HG02938 (cell line): ENCODE results near the gene PCDH9.
A peak's percentile ranks its signal among the peaks of the same experiment; 100 is the strongest.

Experiments
- ATAC-seq: cut with Tn5 transposase; IDR thresholded peaks from one replicate; pipeline ENCODE4 v1.9.1; 2021; ENCODE audit warnings: mild to moderate bottlenecking, moderate library complexity; ENCODE audit not compliant: unreplicated experiment

The PCDH9 gene

DNA sequence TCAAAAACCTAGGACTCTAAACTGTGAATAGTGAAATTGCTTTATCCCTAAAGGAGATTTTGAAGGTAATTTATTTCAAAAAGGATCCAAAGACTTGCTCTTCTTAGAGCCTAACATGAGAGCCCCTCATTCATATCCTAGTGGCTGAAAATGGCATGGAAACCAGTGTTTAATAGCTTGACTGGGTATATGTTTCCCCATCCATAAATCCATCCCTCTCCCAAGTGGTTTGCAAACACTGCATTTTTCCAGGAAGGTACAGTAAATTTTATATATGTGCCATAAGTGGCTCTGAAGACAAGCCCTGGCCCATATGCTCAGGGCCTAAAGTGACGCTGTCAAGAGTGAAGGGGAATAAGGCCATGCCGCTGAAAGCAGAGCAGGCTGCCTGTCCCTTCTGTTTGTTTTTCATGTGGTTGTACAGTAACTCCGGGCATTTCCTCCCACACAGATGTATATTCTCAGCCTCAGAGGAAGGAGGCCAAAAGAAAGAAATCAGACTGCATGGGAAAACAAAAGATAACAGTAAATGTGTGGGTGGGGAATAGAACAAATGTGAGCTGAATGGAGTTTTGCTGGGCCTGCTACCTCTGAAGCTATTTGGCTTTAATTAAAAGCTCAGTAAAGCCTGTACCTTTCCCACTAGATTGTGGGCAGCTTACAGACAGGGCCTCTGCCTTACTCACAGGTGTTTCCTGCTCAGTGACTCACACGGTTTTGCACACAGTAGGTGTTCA lies 181.9 kb downstream of the PCDH9 start:
- peak; percentile 63 for ATAC-seq

DNA sequence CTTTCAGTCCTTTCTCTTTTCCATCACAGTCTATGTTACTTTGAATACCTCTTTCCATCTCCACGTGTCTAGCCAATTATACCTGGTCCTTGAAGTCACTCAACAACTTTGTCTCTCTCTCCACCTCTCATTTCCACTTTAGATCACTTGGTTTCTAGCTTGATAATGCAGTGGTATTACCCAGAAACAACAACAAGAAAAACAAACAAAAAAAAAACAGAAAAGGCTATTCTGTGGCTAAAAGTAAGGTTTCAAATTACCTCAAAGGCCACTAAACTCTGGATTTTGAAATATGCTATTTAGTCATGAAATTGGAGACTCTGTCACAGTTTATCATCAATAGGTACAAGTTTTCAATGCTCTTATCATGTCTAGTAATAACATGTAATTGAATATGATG lies 184.8 kb downstream of the PCDH9 start:
- no peak for ATAC-seq

DNA sequence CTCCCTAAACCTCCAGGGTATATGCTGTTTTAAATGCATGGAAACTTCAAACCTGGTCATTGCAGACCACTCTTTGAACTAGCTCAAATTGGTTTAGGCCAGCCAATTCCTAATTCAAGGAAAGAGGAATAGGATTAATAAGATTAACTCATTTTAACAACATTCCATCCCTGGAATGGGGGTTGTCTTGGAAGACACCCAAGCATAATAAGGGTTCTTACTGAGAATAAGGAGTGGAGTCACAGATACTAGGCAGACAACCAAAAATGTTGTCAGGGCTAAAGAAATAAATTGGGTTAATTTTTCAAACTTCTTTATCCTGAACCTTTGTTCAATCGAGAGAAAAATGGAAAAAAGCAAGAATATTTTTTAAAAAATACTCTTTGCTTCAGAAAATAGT lies 186.2 kb downstream of the PCDH9 start:
- ATAC-seq, result no peak

DNA sequence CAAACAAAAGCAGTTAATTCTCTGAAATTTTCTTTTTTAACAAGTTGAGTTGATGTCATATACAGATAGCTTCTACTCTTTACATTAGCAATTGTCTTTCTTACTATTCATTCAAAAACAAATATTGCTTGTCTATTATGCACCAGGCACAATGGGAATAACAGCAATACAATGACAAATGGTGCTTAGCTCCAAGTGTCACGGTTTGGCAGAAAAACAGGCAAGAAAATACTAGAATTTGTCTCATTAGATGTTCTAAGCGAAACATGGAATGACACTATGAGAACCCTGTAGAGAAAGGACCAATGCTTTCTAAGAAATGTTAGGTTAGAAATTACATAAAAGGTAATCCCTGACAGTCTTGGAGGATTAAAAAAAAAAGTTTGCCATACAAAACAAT lies 187.6 kb downstream of the PCDH9 start:
- no peak for ATAC-seq

DNA sequence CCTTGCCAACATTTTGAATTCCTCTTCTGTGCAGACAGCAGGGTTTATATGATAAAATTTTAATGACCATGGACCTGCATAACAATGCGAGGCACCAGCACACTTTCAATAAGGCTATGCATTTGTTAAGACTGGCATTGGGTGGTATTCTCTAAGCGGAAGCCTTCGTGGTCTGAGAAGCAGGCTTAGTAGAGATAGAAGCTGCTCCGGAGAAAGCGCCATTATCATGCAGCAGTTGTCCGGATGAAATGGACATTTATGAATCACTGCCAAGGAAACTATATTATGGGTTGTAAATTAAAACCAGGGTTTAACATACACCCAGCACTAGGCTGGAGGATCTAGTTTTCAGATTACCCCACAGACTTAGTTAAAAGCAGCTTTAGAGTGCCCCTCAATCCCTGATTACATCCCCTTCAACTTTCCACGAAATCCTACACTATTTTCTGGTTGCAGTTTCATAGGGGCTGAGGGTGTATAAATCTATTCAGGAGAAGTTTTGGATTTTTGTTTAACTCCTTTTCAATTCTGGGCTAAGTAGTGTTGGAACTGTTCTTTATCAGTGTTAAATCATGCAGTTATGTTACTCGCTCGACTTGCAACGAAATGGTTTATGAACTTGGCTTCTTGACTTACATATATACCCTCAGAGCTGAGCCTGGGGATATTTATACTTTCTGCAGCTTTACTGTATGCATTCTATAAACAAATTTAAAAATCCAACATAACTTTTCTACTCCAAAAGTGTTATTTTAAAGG lies 193.3 kb downstream of the PCDH9 start:
- no peak for ATAC-seq

DNA sequence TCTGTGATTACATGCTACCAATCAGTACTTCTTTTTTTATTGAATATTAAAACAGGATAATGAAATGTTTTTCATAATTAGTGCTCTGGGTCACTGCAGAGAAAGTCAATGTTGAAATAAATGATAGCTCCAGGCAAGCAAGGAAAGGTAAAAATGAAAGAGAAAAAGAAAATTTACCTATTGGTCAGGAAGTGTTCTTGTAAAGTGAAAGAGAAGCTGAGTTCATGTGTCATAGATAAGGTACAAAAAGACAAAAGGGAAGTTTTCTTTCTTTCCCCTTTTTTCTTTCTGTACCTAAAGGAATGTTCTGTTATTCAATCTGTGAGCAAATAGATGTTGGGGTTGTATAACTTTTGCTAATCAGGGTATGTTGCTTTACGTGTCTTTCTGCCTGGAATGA lies 197.0 kb downstream of the PCDH9 start:
- no peak for ATAC-seq

DNA sequence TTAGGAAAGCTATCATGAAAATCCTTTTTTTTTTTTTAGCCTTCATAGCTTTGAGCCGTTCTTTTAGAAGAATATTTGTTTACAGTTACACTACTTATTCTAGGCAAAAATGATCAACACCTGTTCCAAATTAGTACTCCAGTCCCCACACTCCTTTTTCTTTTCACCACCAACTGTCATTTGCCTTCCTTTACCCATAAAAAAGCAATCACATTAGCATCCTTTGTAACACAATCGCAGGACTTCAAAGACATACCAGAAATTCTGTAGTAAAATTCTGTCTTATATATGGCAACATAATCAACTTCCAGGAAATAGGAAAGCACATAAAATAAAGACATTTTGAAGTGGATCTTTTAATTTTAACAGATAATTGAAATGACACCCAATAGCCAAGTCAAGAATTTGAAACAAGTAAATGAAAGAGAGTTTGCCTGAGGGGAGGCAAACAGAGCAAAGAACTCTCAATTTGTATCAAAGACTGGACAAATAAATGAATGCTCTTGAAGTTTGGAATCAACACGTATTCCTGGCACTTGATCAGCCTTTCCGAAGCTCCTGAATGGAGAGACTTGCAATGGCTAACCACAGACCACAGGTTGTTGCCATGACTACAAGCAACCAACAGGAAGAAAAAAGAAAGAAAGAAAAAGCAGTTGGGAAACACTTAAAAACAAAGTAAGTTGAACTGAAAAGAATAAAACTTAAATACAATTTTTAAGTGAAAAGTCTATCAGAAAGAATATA lies 206.8 kb downstream of the PCDH9 start:
- no peak for ATAC-seq

DNA sequence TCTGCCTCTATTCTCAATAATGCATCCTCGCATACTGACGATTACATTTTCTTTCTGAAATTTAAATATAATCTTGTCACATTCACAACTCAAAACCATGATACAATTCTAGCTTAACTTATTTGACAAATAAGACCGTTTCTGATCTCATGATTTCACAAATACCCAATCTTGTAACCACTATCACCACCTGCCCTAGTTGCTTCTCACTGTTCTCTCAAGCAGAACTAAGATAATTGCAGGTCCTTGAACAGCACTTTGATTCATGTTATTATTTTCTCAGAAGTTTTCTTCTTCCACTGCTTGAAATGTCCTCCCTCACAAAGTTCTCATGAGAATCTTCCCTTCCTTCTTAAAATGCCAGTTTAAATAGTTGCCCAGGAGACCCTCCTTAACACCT lies 211.4 kb downstream of the PCDH9 start:
- no peak for ATAC-seq

DNA sequence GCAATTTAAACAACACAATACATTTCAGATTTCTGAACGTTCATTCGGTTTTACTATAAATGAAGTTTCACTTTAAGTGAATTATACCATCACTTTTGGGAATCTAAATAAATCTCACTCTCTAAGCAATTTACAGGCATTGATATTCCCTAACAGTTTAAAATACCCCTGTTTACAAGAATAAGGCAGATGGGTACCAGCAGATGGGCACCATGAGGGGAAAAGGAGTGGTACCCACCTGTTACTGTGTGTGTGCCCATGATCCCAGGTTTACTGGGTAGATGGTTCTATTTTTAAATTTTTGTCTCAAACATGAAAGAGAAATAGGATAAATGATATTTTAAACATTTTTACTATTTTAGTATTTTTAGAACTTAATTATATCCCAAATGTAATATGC lies 212.9 kb downstream of the PCDH9 start:
- ATAC-seq, result no peak

DNA sequence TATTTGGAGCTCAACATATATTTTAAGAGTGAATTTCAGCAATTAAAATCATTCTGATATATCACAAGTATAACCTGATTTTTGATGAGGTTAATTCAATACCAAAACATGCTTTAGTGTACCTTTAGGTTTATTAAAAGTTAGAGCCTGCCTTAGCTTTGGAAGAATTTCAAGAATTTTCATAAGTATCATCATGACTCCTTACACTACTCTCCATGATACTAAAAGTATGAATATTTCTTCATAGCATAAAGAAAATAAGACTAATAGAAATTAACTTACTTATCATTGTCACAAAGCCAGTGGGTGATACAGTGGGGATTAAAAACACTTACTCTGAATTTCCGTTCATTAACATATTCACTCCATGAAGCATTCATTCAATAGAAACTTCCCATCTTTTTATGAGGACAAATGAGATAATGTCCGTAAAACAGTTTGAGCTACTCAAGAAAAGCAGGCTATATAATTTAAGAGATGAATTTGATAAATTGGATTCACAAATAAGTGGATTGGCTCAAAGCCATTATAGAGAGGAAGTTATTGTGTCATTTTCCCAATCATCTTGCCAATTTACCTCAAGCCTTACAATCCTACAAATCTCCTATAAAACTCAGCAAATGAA lies 214.0 kb downstream of the PCDH9 start:
- no peak for ATAC-seq

DNA sequence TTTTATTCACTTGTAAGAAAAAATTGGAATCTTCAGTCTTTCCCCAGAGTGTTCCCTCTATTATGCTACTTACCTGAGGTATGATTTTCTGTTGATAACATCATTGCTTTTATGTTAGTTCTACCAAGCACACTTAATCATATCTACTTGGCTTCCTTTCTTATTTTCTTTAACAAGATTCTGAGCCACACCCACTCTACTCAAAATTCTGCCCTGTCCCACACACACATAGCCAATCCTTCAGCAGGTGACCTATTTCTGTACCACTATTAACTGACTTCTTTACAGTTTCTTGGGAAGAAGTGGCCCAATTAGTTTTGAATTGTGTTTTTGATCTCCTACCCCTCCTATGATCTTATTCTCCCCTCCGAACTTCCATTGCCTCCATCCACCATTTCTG lies 215.7 kb downstream of the PCDH9 start:
- ATAC-seq, result no peak

DNA sequence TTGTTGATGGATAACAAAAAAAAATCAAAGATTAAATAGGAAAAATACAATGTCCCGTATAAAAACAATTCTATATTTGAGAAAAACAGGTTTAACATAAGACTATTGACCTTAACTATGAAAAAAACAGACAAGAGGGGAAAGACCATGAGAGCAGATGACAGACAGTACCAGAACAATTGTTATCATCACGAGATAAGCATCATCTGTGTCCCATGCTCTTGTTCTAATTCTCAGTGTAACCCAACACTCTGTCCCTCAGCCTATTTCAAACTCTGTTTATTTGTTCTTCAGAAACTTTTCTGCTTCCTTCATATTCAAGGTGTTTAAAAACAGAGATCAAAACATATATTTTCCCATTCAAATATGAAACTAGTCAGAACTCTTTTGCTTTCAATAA lies 216.4 kb downstream of the PCDH9 start:
- ATAC-seq, result no peak

DNA sequence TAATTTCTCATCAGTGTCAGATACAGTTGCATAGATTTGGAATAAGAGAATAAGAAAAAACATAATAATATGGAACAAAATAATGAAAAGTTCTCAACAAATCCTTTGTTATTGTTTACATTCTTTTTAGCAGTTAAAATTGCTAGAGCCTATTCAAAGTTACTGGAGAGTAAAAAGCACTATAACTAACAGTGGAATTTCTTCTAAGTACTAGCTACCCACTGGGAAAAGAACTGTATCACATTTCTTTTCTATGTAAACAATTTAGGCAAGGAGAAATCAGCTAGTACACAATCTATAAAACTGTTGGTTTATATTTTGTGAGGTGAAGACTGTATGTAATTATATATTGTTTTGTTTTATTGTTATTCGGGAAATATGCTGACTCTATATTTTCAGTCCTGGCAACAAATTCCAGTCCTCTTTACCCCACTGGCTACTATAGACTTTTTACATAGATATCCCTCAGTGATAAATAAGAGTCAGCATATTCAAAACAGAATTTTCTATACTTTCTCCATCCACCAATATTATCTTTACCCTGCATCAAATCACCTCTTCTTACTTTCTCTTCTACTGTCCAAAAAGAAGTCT lies 222.0 kb downstream of the PCDH9 start:
- no peak for ATAC-seq

DNA sequence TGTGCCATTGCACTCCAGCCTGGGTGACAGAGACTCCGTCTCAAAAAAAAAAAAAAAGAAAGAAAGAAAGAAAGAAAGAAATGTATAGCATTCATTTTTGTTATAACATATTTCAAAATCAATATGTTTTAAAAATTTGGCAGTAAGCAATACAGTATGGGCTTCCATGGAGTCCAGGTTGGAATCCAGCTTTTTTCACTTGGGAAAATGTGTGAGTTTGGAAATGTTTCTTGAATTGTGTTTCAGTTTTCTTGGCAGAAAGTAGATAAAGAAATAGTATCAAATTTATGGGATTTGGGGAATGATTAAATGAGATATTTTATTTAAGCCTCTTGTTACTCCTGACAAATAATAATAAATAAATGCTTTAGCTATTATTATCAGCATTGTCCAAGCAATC lies 225.6 kb downstream of the PCDH9 start:
- ATAC-seq, result no peak

DNA sequence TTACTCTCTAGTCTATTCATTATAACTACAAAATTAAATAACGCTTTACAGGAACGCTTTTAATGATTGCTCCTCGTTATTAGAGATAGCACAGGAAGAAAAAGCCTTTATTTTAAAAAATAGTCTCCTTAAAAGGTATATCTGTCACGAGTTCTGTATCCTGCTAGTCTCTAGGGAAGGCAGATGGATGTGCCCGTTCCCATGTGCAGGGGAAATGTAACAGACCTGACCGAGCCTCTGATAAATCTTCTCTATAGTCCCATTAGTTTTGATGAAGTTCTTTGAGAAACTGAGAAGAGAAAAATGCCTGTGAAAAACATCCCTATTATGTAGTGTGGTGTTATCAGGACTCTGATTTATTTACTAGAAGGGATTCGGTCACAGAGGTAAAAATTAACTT lies 226.4 kb downstream of the PCDH9 start:
- no peak for ATAC-seq

DNA sequence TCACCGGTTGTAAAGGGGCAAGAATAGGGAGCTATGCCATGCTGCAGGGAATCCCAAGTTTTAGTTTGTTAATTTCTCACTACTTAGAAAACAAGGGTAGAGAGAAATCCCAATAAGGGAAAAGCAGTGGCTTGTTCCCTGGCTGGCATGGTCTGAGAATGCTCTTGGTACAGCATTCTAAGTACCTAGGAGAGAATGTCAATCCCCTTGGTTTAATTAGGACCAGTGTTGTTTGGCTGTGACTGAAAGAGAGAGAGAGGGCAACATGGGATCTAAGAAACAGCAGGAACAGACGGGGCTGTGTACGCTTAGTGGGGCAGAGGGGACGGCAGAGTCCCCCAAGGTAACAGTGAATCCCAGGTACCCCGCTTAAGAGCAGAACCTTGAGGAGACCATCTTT lies 228.8 kb downstream of the PCDH9 start:
- no peak for ATAC-seq

DNA sequence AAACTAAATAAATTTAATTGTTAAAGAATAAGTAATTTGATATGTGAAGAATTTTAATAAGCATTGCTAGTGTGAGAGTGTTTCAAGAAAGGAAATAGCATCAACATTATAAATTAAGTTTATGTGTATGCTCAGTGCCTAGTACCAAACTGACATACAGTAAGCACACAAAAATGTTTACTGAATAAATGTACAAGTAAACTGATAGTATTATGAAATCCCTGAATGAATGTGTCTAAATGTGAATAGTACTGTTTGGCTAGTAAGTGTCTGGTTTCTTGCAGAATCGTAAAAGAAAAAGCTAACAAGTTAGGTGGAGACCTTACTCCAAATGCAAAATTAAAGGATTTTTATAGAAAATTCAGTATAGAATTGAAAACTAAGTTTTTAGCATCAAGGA lies 233.6 kb downstream of the PCDH9 start:
- no peak for ATAC-seq

DNA sequence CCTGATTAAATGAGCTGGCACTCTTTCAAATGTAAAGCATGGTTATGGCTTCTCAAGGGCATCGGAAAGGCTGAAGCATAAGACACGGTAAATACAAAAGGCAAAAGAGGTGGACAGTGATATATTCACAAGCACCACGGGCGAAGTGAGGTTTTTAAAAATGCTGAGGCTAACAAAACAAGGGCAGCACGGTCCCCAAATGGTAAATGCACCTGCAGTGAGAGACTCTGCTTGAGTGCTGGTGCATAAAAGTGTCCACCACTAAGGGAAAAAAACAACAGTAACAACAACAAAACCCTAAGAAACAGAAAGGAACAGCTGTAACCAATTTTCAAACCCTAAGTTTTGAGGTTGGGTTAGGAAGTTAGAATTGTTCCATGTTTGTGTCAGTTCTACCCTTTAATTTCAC lies 234.9 kb downstream of the PCDH9 start:
- peak; percentile 85 for ATAC-seq

DNA sequence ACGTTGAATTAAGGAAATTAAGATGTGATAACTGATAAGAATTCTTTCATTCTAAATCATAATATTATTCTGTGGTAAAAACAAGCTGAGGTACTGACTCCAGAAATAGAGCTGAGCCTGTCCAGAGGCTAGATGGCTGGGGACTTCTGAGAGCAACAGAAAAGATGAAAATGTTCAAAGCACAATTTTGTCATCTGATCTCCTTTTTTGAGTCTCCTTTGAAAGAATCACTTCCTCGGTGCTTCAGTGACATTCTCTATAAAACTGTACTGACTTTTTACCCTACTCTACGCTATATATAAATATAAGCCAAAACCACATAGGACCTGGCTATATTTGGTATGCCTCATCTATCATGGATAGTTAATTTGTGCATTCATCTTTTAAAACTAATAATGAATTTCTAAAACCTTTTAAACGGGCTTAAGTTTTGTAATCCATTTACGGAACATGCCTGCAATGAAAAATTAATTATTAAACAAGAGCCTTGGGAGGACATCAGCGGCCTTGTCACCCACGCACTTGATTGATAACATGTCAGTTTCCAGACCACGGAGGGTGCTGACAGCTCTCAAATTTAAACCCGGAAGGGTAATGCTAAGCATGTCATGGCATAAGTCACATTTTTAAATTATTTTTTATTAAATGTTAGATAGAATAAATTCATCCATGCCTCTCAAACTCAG lies 235.5 kb downstream of the PCDH9 start:
- ATAC-seq, result peak; percentile 45

DNA sequence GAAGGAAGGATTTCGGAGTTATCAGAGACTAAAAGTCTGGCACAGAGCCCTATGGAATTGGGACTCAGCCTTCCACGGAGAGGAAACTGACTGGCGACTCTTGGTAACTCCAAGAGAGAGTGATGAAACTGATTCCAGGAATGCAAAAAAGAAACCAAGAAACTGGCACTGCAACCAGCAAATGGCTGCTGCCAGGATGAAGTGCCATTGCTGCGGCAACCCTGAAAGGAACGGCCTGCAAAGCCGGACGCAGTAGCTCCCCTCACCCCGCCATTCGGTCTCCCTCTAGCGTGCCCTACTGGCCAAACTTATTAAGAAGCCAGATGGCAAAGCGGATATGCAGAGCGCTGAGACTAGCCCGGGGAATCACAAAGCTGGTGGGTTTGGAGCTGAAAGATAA lies 236.0 kb downstream of the PCDH9 start:
- peak; percentile 49 for ATAC-seq
